Spleen (tissue), 7 donors: ENCODE results near the gene GRK5.

Experiments used
- POLR2A ChIP-seq, 3 donors: fragments of 450-650 bp; IDR thresholded peaks; one replicate each; pipeline ENCODE4 v1.5.1; 2017; ENCODE audit warnings: antibody characterized with exemption in 3 of 3, mild to moderate bottlenecking in 1 of 3
- TF ChIP-seq, protein P1 (sequence below), 11 experiments: fragments of 200-600 bp in 7 of 11; fragments of 450-650 bp in 4 of 11; sonication (generic) in 4 of 11; IDR thresholded peaks in 8 of 11; conservative IDR thresholded peaks in 3 of 11; 1 replicate in 7 of 11; 2 replicates in 4 of 11; pipeline versions ENCODE4 v1.4.0 to v1.8.0; 2016 to 2021; ENCODE audit warnings: antibody characterized with exemption in 11 of 11, inconsistent platforms in 4 of 11, mild to moderate bottlenecking in 1 of 11
- donor health status: DM: no; HTN: no; CAD: no; lungs with moderate emphysema.
- donor health status: DM: no; HTN: no; CAD: no.
- donor health status: DM: no; HTN: no; CAD: no.

DNA sequence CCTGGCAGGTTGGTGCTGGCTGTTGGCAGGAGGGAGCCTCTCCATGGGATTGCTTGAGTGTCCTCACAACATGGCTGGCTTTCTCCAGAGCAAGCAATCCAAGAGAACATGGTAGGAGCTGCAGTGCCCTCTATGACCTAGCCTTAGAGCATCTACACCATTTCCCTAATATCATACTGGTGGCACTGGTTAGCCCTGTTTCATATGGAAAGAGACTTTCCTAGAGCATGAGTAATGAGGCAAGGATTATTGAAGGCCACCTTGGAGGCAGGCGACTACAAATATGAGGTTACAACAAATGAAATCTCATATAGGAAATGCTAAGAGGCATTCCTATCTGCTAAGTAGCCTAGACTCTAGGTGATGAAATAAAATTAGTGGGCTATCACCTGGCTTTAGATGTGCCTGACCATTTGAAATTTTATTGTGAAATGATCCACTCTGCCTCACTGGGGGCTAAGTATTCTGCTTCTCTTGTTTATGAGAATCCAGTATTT, 181.5 kb downstream of the GRK5 start:
- TF ChIP-seq, protein P1, sequence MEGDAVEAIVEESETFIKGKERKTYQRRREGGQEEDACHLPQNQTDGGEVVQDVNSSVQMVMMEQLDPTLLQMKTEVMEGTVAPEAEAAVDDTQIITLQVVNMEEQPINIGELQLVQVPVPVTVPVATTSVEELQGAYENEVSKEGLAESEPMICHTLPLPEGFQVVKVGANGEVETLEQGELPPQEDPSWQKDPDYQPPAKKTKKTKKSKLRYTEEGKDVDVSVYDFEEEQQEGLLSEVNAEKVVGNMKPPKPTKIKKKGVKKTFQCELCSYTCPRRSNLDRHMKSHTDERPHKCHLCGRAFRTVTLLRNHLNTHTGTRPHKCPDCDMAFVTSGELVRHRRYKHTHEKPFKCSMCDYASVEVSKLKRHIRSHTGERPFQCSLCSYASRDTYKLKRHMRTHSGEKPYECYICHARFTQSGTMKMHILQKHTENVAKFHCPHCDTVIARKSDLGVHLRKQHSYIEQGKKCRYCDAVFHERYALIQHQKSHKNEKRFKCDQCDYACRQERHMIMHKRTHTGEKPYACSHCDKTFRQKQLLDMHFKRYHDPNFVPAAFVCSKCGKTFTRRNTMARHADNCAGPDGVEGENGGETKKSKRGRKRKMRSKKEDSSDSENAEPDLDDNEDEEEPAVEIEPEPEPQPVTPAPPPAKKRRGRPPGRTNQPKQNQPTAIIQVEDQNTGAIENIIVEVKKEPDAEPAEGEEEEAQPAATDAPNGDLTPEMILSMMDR (IDR thresholded peaks at IDR 0.05 in 8 of 11, conservative IDR thresholded peaks at IDR 0.05 in 3 of 11), result no peak
- no peak for TF ChIP-seq POLR2A (IDR thresholded peaks at IDR 0.05)
